DMS 273 (cell line): ENCODE data around the gene SLC19A1.

Experiments
- DNase-seq: peaks from one replicate; lab custom pipeline; 2025; ENCODE audit not compliant: unreplicated experiment; lab: John Stamatoyannopoulos, UW

Gene SLC19A1

DNA sequence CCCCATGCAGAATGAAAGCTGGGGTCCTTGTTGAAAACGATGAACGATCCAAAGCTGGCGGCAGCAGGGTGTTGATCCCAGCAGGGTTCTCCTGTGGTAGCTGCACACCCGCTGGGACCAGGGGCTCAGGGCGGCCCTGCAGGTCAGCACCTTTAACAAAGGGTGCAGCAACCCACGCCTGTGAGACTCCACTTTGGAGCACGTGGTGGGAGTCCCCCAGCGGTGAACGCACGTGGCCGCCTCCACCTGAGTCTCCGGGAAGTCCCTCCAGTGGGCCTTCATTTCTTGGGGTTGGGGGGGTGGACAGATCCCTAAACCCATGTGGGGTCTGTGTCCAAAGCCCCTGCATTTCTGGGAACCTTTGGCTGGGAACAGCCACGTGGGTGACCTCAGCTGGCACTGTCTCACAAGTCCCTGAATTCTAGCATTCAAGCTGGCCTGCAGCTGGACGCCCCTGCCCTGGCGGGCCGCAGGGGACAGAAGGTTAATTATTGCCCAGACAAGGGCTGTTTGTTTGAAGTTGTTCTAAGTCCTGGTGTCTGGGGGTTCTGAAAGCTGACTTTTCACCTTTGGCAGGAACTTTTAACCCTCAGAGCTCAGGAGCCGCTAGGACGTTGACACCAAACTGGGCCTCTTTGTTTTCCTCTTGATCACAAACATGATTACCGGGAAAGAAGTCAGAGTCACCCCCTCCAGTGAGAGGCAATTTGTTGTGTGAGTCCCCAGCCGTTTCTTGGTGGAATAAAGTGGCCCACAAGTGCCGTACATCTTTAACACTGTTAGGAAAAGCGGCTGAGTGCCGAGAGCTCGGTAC, 72.8 kb downstream of the SLC19A1 start:
- no peak for DNase-seq

DNA sequence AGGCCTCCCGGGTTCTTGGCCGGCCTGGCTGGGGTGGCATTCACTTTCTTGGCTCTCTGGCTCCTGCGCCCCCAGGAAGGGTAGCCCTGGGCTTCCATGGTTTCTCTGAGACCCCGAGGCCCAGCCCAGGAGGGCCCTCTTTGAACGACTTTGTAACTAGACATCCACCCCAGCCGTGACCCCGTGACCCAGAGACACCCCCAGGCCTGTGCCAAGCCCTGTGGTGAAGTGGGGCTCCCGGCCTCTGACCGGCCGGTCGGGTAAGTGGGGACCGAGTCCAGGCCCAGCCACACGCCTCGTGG, 73.3 kb downstream of the SLC19A1 start:
- no peak for DNase-seq

DNA sequence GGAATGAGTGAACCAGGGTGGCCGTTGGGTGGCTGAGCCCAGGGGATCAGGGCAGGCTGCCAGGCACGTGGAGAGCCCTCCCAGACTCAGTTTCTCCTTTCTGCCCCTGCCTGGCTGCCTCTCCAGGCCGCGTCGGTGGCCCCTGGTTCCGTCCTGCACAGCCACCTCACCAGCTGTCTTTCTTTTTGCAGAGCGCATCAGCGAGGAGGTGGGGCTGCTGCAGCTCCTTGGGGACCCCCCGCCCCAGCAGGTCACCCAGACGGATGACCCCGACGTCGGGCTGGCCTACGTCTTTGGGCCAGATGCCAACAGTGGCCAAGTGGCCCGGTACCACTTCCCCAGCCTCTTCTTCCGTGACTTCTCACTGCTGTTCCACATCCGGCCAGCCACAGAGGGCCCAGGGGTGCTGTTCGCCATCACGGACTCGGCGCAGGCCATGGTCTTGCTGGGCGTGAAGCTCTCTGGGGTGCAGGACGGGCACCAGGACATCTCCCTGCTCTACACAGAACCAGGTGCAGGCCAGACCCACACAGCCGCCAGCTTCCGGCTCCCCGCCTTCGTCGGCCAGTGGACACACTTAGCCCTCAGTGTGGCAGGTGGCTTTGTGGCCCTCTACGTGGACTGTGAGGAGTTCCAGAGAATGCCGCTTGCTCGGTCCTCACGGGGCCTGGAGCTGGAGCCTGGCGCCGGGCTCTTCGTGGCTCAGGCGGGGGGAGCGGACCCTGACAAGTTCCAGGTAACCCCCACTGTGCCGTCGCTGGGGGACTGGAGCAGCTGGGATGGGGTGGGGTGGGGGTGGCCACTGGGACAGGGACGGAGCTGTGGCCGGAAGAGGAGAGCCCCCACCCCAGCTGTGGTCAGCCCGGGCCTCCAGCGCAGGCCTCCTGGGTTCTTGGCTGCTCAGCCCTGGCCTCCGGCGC, 73.9 kb downstream of the SLC19A1 start:
- DNase-seq, result no peak

DNA sequence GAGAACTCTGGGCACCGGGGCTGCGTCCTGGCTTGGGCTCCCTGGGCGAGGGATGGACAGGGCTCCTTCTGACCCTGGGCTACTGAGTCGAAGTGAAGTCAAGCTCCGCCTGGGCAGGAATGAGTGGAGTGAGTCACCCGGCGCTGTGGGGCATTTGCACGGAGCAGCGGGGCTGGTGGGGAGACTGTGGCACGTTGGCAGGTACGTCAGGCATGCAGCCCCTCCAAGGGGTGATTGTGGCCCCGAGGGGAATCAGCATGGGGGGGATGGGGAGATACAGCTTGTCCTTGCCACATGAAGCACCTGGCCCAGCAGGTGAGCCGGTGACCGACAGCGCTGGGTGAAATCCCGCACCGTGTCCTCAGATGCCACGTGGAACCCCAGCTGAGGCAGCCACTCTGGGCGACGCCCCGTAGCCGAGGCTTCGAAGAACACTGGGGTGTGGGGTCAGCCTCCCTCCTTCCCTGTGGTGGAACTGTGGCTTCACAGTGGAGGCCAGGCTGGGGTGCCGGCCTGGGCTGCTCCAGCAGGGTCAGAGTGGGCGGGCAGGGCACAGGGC, 74.9 kb downstream of the SLC19A1 start:
- no peak for DNase-seq

DNA sequence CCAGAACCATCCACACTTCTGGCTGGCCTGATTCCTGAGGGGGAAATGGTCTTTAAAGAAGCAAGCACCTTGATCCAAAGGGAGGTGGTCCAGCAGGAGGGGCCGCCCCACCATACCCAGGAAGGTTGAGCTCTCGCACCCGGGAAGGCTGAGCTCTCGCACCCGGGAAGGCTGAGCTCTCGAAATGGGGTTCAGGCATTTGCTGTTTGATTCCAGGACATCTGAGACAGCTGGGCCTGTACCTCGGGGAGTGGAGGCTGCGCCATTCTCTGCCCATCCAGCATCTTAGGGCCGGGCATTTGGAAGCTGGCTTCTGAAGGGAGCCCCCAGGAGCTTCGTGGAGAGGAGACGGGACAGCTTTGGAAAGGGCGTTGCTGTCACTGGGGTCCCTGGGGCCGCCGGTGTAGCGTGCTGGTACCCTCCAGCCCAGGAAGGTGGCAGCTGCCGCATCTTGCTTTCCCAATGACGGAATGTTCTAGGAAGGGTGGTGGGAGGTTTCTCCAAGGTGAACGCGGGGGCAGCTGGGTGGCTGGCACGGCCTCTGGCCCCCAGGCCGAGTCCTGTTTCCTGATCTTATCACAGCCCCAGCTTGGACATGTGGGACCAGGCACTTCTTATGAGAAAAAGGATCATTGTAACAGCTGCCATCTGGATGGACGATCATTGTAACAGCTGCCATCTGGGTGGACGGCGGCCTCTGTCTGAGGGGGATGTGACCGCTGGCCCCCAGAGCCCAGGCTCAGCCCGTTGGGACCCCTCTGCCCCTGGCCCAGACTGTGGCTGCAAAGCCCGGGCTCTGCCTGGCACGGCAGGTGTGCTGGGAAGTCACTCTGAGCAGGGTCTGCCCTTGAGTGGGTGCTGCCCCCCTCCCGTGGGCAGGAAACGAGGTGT, 75.7 kb downstream of the SLC19A1 start:
- DNase-seq, result no peak

DNA sequence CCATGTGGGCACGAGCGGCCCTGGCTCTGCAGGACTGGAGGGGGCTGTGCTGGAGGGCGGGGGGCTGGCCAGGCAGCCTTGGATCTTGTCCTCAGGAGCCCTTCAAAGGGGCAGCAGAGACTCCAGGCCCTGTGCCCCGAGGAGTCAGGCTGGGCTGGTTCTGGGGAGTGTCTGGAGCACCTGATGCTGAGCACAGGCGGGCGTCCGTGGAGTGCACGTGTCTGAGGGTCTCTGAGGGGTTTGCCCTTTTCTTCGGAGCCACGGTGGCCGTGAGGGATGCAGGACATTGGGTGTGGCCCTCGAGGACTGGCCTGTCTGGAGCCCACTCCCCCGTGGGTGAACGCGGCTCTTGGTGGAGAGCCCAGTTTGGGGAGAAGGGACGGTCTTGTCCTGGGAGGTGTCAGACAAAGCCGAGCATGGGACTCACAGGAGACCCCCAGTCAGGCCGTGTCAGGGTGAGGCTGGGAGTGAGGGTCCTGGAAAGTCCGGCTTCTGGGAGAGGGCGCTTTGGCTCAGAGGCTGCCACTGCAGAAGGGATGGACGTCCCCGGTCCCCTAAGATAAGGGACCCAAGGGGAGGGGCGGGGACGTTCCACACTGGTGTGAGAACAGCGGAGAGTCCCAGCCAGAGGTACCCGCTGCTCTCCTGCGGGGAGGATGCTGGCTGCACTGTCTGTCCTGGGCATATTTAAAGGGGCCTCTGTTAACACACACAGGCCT, 76.5 kb downstream of the SLC19A1 start:
- DNase-seq, result no peak

DNA sequence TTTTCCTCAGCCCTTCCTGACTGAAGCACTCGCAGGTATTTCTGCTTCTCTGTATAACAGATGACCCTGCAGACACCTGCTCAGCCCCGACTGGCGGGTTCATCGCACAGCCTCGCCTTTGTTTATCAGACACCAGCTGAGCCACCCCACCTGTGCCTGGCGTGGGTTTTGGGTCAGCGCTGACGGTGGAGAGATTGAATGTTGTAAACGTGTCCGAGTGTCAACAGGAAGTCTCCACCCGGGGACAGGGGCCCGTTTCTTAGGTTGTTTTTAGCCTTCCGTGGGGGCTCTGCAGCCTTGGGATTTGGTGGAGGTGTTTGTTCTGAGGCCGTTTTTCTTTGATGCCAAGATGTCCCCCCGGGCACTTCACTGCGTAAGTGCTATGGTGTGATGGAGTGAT, 77.1 kb downstream of the SLC19A1 start:
- DNase-seq, result no peak

DNA sequence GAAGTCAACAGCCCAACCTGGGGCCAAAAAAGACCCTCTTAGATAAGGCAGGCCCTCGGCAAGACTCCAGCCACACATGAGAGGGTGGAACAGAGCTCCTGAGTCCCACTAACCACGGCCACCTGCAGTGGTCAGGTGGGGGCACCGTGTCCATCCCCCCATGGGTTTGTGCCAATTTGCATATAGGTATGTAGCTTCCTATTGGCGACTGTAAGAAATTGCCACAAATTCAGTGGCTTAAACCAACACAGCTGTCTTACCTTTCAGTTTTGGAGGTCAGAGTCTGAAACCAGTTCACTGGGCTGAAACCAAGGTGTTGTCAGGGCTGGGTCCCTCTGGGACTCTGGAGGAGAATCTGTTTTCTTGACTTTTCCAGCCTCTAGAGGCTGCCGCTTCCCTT, 77.9 kb downstream of the SLC19A1 start:
- DNase-seq, result no peak

DNA sequence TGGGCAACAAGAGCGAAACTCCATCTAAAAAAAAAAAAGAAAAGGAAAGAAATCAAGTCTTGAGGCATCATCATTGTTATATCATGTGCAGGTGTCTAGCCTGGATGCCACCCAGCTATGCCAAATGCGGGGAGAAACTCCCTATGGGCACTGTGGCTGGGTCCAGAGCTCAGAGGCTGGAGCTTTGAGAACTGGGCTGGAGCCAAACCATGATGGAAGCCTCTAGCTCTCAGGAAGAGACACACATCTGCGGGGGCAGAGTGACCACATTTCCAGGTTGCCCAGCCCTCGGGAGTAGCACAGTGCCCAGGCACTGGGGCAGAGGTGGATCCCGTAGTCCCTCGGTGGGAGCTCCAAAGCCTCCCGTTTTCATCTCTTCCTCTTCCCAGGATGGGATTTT, 78.4 kb downstream of the SLC19A1 start:
- DNase-seq, result no peak

DNA sequence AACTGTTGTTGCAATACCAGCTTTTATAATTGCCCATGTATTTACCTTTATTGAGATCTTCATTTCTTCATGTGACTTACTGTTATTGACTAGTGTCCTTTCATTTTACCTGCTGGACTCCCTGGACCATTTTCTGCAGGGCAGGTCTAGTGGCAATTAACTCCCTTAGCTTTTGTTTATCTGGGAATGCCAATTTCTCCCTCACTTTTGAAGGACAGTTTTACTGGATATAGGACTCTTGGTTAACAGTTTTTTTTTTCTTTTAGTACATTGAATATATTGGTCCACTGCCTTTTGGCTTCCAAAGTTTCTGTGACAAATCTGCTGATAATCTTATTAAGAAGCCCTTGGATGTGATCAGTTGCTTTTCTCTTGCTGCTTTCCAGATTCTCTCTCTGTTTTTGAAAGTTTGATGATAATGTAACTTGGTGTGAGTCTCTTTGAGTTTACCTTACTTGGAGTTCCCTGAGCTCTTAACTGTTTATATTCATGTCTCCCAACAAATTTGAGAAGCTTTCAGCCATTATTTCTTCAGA, 80.4 kb downstream of the SLC19A1 start:
- no peak for DNase-seq

DNA sequence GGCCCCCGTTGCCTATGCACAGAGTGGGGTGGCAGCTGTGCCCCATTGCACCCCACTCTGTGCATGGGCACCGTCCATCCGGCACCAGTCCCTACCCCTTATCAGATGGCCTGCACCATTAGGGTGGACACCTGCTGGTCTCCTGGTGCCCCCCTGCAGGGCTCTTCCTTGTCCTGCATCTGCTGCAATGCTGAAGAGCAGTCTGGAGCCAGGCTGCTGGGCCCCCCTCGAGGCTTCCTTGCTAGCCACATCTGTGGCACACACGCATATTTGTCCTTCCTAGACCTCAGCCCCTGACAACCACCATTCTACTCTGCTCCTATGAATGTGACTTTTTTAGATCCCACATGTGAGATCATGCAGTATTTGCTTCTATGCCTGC, 80.9 kb downstream of the SLC19A1 start:
- no peak for DNase-seq

DNA sequence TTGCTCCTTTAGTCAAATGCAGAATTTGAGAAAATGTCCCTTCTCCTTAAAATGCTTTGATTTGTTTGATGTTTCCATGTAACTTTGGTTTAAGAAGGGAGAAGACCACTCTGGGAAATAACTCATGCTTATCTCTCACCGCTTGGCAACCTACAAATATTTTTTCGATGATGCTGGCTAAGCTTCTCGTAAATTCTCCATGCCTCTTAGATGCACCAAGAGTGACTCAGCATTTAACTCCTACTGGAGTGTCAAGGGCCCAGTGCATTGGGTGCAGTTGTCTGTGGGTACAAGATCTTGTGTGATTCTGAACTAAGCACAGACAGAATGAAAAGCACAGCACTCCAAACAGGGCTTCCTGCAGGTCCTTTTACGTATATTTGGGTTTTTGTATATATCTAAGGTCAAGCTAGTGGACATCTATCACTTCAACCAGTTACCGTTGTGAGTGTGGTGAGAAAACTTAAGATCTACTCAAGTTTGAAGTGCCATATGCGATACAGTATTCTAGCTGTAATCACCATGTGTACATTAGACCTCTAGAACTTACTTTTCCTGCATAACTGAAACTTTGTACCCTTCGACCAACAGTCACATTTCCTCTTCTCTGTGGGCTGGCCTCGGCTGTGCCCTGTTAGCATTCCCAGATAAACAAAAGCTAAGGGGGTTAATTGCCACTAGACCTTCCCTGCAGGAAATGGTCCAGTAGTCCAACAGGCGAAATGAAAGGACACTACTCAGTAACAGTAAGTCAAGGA, 81.5 kb downstream of the SLC19A1 start:
- no peak for DNase-seq

DNA sequence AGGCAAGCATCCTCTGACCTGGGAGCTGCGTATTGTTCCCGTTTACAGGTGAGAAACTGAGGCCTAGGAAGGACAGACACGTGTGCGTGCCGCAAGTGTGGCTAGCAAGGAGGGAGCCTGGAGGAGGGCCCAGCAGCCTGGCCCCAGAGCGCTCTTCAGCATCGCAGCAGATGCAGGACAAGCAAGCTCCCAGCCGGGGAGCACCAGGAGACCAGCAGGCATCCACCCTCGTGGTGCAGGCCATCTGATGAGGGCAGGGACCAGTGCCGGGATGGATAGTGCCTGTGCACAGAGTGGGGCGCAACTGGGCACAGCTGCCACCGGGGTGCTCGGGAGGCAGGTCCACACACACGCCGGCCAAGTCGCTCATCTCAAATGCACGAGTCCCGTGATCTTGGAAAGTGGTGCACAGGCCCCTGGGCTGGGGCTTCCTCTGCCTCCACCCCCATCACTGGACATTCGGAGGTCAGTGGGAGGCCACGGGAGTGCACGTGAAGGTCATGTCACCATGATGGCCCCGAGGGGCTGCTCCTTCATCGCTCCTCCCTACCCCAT, 82.2 kb downstream of the SLC19A1 start:
- DNase-seq, result no peak

DNA sequence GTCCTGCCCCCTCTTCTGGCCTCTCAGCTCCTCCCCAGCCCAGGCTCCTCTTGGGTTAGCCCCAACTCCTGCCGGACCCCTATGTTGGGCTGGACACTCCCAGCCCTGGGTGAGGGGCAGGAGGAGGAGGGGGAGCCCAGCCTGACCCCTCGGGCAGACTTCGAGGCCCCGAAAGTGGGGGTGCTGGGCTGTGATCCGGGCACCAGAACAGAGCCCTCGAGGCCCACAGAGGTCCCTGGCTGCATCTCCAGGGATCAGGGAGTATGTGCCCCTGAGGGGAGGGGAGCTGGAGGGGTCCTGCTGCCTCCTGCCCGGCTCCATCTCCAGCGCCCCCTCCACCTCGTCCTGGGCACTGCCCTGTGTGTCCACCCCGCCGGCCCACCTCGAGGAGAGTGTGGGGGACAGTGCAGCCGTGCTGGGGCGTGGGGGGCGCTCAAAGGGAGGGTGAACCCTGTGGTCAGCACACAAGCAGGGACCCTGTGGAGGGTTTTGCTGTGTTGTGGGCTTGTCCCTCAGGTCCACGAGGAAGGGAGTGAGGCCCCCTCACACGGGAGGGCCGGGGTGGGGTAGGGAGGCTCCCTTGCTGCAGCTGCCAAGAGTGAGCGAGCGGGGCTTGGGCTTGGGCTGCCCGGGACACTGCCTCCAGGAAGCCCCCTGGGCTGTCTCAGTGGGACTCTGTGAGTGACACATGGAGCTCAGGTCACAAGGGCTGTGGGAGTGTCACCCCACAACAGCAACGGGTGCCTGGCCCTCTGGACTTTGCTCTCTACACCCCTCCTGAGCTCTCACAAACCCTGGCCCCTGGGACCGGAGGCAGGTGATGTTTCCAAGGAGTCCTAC, 82.8 kb downstream of the SLC19A1 start:
- DNase-seq, result no peak

DNA sequence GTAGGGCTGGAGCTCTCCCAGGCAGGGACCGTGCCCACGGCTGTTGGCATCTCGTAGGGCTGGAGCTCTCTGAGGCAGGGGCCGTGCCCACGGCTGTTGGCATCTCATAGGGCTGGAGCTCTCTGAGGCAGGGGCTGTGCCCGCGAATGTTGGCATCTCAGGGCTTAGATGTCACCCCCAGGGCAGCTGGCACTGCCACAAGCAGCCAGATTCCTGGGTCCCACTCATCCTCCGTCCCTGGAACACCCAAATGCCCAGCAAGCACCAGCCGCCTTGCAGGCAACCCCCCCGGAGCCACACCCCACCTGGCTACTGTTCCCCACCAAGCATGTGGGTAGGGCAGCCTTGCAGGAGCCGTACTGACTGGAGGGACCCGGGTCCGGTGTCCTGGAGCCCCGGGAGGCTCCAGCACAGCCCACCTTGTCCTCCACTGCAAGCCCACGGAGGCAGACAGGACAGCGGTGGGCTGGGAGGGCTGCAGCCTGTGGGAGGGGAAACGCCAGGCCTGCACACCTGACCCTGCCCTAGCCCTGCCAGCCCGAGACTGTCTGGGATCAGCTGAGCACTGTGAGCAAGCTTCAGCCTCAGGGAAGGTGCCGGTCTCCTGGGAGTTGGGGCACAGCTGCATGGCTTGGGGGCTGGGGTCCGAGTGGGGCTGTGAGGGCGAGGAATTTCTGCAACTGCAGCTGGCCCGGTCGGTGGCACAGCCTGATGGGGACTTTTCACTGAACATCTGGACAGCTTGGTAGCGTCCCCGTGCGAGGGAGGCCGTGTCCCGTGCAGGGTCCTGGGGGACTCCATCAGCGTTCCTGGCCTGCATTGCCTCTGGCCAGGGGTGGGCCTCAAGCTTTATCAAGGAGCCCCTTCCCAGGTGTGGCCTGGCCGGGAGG, 83.7 kb downstream of the SLC19A1 start:
- no peak for DNase-seq

DNA sequence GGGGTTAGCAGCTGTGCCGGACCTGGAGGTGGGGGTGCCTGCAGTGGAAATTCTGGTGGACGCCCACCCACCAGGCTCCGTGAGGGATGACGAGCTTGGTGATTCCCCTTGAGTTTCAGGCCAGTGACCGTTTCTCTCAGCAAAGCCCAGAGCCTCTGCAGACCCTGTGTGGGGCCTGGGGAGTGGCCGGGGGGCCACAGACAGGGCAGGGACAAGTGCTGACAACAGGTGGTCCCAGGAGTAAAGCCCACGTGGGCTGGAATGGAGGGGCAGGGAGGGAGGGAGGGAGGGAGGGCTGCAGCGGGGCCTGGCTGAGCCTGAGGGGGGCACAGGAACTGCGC, 84.4 kb downstream of the SLC19A1 start:
- DNase-seq, result no peak

DNA sequence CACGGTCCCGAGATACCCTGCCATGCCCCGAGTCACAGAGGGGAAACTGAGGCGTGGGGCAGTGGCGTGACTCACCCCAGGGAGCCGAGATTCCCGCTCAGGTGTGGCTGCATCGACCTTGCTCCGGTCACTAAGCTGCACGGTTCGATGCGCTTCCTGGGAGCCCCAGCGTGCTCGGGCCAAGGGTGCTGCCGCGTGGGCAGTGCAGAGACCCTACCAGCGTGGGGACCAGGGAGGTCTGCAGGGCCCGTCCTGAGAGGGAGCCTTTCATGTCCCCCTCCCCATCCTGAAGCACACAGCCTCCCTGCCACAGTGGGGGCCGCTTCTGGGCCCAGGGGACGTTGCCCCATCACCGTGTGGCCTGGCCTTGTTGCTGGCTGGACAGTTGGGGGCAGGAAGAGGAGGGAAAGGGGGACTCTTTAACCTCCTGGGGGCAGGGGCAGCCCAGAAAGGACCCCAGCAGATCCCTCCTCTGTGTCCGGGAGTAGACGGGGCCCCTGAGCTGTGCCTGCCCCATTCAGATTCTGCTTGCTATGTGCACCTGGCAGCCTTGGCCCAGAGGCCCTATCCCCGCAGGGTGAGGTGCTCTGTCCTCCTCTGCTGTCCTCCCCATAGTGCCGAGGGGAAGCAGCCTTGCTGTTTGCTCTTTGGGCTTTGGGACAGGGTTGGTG, 84.9 kb downstream of the SLC19A1 start:
- DNase-seq, result no peak
